ENCODE results near the gene CNFN.

The CNFN gene, protein sequence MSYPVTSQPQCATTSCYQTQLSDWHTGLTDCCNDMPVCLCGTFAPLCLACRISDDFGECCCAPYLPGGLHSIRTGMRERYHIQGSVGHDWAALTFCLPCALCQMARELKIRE

GRCh38 chr19:42389899-42390298 is at the start of gene CNFN:
TSS of gene CNFN (minus strand) at chr19:42390297. CDS start at chr19:42389037, 1,260 bp downstream.
- DNase-seq (ENCODE audit: low read depth, low spot score), result no peak
- no peak within 1 kb of the TSS for H3K27ac ChIP-seq

DNA sequence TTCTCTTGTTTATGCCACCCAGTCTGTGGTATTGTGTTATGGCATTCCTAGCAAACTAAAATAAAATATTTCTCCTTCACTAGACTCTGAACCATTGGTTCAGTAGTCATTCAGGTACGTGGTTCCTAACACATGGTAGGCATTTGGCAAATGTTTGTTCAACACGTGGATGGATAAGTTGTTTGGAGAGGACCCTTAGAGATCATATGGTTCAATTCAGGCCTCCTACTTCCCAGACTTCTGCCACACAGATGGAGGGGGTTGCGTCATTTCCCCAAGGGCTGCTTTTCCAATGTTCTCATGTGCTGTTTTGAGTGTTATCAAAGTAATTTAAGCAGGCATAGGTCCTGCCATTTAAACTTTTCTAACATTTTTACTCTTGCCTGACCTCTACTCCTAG is 45.9 kb upstream of the CNFN start:
- H3K27ac ChIP-seq, result no peak overlapping the region
- DNase-seq (ENCODE audit: low read depth, low spot score), result no peak

GRCh38 chr19:42435316-42435715 is 45.2 kb upstream of the CNFN start:
- H3K27ac ChIP-seq, result no peak overlapping the region
- no peak for DNase-seq (ENCODE audit: low read depth, low spot score)

- no peak for DNase-seq (ENCODE audit: low read depth, low spot score)
- no peak overlapping the region for H3K27ac ChIP-seq
Measured at GRCh38 chr19:42433503-42434260, 43.6 kb upstream of the CNFN start.

DNA sequence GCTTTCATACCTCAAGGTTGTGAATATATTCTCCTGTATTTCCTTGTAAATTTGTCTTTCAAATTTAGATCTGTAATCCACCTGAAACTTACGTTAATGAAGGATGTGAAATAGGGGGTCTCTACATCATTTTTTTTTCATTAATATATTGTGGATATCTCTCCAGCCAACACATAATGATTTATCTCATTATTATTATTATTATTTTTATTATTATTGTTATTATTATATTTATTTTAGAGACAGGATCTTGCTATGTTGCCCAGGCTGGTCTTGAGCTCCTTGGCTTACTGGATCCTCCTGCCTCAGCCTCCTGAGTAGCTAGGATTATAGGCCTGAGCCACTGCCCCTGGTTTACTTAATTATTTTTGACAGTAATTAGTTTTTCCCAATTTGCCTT is 41.4 kb upstream of the CNFN start:
- DNase-seq (ENCODE audit: low read depth, low spot score), result no peak
- H3K27ac ChIP-seq, result no peak overlapping the region

DNA sequence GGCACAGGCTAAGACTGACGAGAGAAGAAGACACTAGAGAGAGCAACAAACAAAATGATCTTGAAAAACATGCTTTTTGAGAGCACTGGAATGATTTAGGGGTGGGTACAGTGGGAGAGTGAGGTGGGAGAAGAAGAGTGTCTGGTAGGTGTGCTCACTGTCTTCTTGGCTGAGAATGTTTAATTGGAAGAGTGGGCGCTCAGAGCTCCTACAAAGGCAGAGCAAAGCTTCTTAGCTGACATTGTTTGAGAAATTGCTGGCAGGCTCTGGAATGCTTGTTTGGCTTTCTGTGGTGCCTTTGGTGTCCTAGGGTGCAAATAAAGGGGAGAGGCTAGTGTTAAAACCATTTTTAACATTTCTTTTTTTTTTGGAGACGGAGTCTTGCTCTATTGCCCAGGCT is 38.6 kb upstream of the CNFN start:
- no peak for DNase-seq (ENCODE audit: low read depth, low spot score)
- no peak overlapping the region for H3K27ac ChIP-seq

DNA sequence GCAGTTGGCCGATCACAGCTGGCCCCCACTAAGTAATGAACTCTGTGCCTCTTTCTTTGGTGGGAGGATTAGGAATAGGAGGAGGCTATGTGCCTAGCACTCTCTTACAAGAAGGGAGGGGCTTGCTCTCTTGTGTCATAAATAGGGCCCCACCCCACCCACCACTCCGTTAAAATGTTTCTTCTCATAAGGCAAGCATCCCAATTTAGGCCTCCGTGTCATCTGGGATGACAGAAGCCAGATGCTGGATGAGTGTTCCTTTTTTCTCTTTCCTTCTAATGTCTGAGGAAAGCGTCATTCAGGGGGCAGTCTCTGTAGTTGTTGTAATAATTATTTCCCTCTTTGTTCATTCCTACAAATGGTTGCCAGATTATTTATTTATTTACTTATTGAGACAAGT is 37.2 kb upstream of the CNFN start, which contains the start of gene LIPE:
LIPE (minus strand) TSS at position 76 of the 400 bp plus-strand sequence. CDS start 239 bp downstream, outside the sequence.
- no peak for DNase-seq (ENCODE audit: low read depth, low spot score)
- H3K27ac ChIP-seq, result no peak within 1 kb of the TSS

DNA sequence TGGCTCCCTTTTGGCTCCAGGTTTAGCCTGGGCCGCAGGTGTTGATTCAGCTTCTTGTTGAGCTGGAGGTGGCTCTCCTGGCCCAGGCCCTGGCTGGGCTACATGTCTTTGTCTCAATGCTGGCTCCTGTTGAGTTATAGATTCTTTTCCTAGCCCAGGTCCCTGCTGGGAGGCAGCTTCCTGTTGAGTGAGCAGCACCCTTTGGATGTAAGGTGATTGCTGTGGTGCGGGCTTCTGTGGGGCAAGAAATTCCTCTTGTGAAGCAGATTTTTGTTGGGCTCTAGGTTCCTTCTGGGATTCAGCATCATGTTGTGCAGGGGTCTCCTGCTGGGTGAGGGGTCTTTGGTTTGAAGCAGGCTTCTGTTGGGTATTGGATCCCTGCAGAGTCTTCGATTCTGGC is 36.5 kb upstream of the CNFN start:
- no peak overlapping the region for H3K27ac ChIP-seq
- DNase-seq (ENCODE audit: low read depth, low spot score), result no peak

- H3K27ac ChIP-seq, result no peak overlapping the region
- DNase-seq (ENCODE audit: low read depth, low spot score), result no peak
Measured at GRCh38 chr19:42424712-42425131, 34.6 kb upstream of the CNFN start.

DNA sequence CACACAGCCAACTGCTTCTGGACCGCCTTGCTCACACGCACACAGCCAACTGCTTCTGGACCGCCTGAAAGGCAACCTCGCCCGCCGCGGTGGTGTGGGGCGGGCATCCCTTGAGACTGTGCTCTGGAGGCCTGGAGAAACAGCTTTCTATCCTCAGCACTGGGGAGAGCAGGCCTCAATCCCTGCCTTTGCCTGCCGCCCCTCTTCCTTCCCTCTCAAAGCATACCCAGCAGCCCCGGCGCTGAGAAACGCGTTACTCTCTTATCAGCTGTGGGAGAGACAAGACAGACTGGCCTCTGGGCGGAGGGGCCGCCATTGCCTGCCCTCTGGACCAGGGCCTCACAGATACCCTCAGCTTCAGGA is 34.2 kb upstream of the CNFN start:
- no peak overlapping the region for H3K27ac ChIP-seq
- no peak for DNase-seq (ENCODE audit: low read depth, low spot score)

DNA sequence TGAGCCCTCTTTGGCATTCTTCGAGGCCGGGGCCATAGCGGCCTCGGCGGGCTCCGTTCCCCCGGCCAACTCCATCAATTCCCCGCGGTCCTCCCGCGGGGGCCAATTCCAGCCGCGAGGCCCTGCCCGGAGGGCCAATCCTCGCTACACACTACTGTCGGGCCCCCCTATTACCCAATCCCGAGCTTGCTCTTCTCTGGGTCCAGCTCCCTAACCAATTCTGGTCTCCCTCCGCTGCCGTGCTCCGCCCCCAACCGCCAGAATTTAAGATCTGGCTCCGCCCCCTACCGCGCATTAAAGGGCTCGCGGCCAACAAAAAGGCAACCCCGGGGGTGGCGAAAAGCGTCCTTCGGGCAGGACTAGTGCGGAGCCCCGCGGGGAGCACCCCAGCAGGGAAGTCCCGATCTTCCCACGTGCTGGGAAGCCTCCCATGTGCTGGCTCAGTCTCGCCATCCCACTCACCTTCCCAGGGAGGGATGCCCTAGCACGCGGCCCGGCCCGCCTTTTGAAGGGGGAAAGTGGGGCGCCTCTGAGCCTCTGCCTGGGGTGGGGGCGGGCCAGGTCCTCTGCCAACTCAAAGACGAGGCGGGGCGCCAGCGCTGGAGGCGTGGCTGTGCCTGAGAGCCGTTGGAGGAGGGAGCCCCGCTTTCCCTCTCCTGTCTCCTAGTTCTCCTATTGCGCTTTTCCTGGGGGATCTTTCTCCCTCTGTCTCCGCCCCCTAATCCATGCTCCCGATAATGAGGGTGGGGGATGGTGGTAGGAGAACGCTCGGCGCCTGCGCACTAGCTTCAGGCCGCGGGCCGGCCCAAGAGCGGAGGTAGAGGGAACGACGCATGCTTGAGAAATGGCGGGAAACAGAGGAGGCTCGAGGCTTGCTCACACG is 33.6 kb upstream of the CNFN start:
- no peak for DNase-seq (ENCODE audit: low read depth, low spot score)
- H3K27ac ChIP-seq, result peak overlapping the region; percentile 97

GRCh38 chr19:42422901-42423461 is 32.9 kb upstream of the CNFN start:
- peak overlapping the region; percentile 97 for H3K27ac ChIP-seq
- DNase-seq (ENCODE audit: low read depth, low spot score), result no peak

GRCh38 chr19:42422092-42422900 is 32.2 kb upstream of the CNFN start:
- DNase-seq (ENCODE audit: low read depth, low spot score), result no peak
- H3K27ac ChIP-seq, result peak overlapping the region; percentile 97

DNA sequence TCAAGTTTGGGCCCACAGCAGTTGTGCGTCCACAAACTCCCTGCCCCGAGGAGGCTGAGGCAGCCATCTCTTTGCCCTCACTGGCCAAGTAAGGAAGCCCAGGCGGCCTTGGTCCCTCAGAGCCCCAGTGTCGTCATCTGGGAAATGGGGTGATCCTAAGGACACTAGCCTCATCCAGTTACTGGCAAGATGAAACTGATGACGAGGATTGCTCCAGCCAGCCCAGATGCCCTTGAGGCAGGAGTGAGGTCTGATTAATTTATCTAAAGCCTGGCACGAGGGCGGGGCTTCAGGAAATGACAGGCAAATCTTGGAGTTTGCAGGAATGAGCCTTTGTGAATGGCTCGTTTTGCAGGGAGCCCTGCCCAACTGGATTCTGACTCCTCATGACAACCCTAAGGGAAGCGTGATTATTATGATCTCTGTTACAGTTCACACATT is 31.5 kb upstream of the CNFN start:
- peak overlapping the region; percentile 97 for H3K27ac ChIP-seq
- DNase-seq (ENCODE audit: low read depth, low spot score), result peak; percentile 92

GRCh38 chr19:42421101-42421500 is 31.0 kb upstream of the CNFN start:
- H3K27ac ChIP-seq, result peak overlapping the region; percentile 97
- DNase-seq (ENCODE audit: low read depth, low spot score), result no peak

DNA sequence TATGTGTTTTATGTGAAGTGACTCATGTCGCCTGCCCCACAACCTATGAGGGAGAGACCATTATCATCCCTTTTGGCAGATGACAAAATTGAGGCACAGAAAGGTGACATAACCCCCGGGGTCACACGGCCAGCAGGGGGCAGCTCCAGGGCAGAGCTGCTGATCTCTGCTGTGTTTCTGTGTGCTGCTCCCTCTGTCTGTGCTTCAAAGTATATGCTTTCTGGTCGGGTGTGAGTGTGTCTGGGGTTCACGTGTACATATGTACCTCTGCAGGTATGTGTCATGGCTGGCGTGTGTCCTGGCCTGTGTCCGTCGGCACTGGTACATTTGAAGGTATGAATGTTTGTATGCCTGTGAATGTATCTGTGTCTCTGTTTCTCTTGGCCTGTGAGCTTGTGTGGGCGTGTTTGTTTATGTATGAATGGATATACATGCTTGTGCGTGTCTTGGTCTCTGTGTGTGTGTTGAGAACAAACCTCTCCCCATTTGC is 30.0 kb upstream of the CNFN start:
- H3K27ac ChIP-seq, result peak overlapping the region; percentile 97
- DNase-seq (ENCODE audit: low read depth, low spot score), result peak; percentile 98

- peak overlapping the region; percentile 97 for H3K27ac ChIP-seq
- DNase-seq (ENCODE audit: low read depth, low spot score), result no peak
Measured at GRCh38 chr19:42419309-42419708, 29.2 kb upstream of the CNFN start.

- DNase-seq (ENCODE audit: low read depth, low spot score), result no peak
Measured at GRCh38 chr19:42412661-42413076, 22.6 kb upstream of the CNFN start.

DNA sequence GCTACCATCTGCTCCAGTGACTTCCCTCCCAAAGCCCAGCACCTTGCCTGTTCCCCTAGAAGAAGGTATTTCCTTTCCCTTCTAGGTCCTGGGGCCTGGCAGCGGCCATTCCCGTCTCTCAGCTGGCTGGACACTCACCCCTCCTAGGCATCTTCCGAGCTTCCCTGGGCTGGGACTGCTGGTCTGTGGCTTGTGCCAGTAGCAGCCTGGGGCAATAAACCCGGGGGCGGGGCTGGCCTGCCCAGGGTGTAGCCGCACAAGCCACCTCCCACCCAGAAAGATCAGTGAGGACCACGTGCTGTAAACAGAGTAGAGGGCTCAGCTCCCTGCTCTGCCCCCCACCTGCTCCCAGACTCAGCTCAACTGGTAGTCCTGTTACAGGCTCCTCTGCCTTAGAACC is 22.1 kb upstream of the CNFN start:
- DNase-seq (ENCODE audit: low read depth, low spot score), result no peak
- no peak overlapping the region for H3K27ac ChIP-seq

More at GRCh38 chr19:42412661-42413076, 22.6 kb upstream of the CNFN start:
- H3K27ac ChIP-seq, result no peak overlapping the region

Measured in epithelial cell of prostate (primary cell).